DMS153 treated with DMSO at 0.1 percent for 48 hours (cell line): ENCODE measurements around the gene MUC5AC.
"Not testable (repeated sequence)": the region's sequence is repeated elsewhere in the genome, so short reads cannot be mapped to it uniquely, and the experiment has no call there.

Source experiments
- DNase-seq: peaks from one replicate; lab custom pipeline; 2025; ENCODE audit not compliant: unreplicated experiment; lab: John Stamatoyannopoulos, UW

The MUC5AC gene

DNA sequence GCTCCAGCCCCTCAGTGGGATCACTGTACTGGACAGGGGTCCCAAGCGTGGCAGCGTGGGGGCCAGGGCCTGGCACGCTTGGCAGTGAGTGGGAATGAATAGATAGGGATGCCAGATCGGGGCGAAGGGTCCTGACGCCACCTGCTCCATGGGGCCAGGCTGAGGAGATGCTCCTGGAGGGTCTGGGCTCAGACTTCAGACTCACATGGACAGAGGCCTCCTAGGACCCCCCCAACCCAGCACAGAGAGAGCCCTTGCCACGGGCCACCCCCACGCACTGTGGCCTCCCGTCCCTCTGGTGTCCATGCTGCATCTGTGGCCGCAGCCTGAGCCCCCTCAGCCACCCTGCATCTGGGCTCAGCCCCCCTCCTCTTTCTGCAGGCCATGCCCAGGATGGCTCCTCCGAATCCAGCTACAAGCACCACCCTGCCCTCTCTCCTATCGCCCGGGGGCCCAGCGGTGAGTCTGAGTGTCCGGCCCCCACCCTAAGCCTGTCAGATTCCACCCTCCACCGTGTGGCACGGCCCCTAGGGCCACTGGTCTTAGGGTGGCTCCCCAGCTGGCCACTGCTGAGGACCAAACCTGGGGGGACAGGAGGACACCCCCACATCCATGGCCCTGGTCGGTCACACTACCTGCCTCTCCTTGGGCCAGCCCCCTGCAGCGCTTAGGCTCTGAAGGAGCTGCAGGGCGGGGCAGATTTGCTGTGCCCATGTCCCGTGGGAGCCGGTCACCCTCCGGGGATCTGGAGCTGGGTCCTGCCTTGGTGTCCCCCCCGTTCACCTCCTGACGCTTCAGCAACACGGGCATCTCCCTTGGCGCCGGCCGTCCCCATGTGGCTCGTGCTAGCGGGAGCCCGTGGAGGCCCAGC lies 2.7 kb downstream of the MUC5AC start:
- DNase-seq: no peak

DNA sequence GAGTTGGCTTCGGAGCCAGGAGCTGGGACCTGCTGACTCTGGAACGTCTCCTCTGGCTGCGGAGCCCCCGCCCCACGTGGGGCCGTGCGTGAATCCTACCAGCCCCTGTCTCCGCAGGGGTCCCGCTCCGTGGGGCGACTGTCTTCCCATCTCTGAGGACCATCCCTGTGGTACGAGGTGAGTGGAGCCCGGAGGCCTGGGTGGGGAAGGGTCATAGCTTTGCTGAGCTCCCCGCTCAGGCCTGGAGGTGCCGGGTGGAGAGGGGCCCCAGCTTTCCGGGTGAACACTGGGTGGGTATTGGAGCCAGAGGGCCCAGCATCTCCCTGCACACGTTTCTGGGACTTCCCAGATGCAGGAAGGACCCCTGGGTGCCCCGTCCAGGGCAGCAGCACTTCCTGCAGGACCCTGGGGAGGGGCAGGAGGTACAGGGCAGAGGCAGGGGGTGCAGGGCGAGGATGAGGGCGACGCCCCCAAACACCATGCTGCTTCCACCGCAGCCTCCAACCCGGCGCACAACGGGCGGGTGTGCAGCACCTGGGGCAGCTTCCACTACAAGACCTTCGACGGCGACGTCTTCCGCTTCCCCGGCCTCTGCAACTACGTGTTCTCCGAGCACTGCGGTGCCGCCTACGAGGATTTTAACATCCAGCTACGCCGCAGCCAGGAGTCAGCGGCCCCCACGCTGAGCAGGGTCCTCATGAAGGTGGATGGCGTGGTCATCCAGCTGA lies 3.8 kb downstream of the MUC5AC start:
- no peak for DNase-seq

DNA sequence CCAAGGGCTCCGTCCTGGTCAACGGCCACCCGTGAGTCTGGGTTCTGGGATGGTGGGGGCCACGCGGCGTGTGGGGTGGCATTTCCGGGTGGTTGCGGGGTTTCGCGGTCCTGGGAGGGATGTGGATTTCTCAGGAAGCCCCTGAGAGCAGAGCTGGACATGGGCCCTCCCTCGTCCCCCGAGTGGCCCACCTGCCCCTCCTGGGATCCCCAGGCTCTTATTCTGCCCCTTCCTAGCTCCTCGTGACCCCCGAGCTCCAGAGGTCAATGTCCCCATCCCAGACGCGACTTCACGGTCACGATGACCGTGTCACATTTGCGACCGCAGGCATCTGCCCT lies 4.4 kb downstream of the MUC5AC start:
- DNase-seq: no peak

DNA sequence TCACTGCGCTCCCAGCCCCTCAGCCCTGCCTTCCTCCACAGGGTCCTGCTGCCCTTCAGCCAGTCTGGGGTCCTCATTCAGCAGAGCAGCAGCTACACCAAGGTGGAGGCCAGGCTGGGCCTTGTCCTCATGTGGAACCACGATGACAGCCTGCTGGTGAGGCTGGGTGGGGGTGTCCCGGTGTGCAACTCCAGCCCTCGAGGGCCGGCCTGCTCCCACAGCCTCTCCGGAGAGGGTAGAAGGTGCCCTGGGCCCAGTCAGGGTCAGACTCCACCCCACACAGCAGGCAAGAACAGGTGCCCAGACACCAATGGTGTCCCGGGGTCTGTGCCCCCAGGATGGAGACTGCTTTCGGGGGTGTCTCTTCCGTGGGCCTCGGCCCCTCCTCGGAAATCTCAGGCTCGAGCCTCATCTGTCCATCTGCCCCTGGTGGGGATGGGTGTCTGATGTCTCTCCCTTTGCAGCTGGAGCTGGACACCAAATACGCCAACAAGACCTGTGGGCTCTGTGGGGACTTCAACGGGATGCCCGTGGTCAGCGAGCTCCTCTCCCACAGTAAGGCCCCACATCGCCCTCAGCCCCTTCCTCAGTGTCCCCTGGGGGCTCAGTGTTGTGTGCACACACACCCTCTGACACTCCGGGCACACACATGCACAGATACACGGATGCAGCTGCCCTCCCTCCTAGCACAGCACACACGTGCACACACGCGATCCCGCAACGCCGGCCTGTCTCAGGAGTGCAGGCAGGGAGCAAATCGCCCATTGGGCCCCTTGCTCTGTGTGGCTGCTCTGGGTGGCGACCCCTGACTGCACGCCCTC lies 4.9 kb downstream of the MUC5AC start:
- no peak for DNase-seq

DNA sequence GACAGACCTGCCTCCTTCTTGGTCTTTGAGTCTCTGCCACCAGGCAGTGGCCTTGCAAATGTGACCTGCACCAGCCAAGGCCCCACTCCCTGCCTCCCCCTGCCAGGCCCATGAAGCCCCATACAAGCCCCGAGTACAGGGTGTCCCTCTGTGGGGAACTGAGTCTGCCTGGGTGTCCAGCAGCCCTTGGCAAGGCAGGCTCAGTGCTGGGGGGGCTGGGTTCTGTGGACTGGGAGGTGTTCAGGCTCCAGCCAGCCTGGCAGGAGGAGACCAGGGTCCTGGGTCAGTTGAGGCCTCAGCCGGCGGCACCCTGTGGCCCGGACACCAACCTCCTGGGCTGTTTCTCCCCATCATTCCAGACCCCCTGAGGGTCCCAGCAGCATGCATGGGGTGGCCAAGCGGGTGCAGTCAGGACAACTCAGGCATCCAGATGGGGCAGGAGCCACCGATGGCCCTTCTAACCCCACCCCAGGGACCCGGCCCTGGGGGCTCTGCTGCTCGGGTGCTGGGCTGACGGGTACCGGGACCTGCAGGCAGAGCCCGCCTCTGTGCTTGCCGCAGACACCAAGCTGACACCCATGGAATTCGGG lies 5.7 kb downstream of the MUC5AC start:
- no peak for DNase-seq

DNA sequence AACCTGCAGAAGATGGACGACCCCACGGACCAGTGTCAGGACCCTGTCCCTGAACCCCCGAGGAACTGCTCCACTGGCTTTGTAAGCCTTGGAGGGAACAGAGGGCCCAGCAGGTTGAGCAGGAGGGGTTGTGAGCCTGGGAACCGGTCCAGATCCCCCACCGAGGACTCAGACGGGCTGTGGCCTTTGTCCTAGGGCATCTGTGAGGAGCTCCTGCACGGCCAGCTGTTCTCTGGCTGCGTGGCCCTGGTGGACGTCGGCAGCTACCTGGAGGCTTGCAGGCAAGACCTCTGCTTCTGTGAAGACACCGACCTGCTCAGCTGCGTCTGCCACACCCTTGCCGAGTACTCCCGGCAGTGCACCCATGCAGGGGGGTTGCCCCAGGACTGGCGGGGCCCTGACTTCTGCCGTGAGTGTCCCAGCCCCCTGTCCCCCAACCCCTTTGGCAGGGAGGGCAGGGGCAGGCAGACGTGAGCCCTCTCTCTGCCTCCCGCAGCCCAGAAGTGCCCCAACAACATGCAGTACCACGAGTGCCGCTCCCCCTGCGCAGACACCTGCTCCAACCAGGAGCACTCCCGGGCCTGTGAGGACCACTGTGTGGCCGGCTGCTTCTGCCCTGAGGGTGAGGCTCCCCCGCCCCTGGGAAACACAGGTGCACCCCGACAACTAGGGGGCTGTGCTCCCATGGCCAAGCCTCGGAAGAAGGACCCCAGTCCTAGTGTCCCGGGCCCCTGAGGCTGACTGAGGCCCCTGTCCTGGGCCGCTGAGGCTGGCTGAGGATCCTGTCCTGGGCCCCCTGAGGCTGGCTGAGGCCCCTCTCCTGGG lies 6.4 kb downstream of the MUC5AC start:
- DNase-seq: no peak

DNA sequence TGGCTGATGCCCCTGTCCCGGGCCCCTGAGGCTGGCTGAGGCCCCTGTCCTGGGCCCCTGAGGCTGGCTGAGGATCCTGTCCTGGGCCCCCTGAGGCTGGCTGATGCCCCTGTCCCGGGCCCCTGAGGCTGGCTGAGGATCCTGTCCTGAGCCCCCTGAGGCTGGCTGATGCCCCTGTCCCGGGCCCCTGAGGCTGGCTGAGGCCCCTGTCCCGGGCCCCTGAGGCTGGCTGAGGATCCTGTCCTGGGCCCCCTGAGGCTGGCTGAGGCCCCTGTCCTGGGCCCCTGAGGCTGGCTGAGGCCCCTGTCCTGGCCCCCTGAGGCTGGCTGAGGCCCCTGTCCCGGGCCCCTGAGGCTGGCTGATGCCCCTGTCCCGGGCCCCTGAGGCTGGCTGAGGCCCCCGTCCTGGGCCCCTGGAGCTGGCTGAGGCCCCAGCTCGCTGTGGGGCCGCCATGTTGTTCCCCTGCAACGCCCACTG lies 7.1 kb downstream of the MUC5AC start:
- DNase-seq: not testable (repeated sequence)

DNA sequence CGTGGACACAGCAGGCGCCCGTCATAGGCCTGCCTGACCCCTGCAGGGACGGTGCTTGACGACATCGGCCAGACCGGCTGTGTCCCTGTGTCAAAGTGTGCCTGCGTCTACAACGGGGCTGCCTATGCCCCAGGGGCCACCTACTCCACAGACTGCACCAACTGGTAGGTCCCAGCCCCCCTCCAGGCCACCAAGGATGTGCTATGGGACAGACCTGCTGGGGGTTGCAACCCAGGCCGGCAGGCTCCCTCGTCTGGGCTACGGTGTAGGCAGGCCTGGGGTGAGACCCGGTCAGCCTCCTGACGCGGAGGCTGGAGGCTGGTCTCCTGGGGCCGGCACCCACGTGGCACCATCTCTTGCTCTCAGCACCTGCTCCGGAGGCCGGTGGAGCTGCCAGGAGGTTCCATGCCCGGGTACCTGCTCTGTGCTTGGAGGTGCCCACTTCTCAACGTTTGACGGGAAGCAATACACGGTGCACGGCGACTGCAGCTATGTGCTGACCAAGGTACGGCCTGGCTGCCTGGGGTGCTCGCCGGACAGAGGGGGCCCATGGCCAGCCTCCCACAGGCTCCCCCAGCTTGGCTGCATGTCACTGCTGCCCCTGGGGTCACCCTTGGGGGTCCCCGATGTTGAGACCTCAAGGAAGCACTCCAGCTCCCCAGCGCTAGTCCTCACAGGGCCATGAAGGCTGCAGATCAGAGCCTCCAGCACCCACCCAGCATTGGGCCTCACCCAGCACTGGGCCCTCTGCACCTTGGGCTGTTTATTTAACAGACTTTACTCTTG lies 7.7 kb downstream of the MUC5AC start:
- no peak for DNase-seq

DNA sequence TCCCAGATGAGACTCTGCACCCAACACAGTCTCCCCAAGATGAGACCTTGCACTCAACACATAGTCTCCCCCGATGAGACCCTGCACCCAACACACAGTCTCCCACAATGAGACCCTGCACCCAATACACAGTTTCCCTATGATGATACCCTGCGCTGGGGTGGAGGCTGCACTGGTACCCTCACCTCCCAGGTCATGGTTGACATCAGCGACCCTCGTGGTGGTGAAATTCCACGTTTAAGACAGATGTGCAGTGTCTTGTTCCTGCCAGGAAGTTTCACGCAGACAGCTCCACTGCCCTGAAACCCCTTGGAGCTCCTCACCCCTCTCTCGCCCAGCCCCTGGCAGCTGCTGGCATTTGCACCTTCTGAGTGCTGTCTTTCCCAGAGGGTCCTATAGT lies 9.5 kb downstream of the MUC5AC start:
- no peak for DNase-seq

DNA sequence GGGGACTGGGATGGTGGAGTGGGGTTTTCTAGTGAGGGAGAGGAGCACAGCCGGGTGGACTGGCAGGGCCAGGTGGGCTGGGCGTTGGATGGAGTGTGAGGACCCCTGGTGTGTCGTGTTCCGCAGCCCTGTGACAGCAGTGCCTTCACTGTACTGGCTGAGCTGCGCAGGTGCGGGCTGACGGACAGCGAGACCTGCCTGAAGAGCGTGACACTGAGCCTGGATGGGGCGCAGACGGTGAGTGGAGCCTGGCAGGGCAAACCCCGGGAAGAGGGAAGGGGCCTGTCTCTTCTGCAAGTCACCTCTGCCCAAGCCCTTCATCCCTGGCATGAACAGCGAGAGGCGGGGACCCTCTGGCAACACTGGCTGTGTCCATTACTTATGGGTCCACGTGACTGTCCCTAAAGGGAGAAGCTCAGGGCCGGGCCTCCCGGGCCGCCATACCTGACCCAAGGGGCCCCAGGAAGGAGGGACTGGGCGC lies 10.0 kb downstream of the MUC5AC start:
- DNase-seq: no peak

DNA sequence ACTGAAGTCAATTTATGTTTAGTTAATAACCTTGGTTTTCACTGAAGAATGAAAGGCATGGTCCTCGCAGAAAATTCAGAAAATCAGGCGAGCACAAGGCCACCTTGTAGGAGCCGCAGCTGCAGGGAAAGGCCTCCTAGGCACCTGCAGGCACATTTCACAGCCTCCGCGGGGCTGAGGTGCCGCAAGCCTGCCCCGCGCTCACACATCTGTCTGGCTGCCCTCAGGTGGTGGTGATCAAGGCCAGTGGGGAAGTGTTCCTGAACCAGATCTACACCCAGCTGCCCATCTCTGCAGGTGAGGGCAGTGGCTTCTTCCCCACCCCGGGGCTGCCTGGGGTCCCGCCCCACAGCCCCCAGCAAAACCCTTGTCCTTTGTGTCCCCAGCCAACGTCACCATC lies 10.5 kb downstream of the MUC5AC start:
- DNase-seq: no peak

DNA sequence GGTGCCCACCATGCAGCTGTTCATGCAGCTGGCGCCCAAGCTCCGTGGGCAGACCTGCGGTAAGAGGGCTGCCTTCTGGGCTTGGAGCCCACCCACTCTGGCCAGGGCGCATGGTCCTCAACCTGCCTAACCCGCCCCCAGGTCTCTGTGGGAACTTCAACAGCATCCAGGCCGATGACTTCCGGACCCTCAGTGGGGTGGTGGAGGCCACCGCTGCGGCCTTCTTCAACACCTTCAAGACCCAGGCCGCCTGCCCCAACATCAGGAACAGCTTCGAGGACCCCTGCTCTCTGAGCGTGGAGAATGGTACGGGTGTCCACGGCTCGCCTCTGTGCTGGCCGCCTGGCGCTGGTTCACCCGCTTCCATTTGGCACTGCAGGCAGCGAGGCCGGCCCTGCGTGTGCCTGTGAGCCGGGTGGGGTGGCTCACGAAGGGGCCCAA lies 11.0 kb downstream of the MUC5AC start:
- DNase-seq: no peak

DNA sequence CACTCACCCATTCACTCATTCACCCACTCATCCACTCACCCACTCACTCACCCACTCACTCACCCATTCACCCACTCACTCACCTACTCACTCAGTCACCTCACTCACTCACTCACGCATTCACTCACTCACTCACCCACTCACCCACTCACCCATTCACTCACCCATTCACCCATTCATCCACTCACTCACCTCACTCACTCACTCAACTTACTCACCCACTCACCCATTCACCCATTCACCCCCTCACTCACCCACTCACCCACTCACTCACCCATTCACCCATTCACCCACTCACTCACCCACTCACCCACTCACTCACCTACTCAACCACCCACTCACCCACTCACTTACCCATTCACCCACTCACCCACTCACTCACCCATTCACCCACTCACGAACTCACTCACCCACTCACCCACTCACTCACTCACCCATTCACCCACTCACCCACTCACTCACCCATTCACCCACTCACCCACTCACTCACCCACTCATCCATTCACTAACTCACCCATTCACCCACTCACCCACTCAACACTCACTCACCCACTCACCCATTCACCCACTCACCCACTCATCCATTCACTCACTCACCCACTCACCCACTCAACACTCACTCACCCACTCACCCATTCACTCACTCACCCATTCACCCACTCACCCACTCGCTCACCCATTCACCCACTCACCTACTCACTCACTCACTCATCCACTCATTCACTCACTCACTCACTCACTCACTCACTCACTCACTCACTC lies 13.7 kb downstream of the MUC5AC start:
- DNase-seq: no peak

DNA sequence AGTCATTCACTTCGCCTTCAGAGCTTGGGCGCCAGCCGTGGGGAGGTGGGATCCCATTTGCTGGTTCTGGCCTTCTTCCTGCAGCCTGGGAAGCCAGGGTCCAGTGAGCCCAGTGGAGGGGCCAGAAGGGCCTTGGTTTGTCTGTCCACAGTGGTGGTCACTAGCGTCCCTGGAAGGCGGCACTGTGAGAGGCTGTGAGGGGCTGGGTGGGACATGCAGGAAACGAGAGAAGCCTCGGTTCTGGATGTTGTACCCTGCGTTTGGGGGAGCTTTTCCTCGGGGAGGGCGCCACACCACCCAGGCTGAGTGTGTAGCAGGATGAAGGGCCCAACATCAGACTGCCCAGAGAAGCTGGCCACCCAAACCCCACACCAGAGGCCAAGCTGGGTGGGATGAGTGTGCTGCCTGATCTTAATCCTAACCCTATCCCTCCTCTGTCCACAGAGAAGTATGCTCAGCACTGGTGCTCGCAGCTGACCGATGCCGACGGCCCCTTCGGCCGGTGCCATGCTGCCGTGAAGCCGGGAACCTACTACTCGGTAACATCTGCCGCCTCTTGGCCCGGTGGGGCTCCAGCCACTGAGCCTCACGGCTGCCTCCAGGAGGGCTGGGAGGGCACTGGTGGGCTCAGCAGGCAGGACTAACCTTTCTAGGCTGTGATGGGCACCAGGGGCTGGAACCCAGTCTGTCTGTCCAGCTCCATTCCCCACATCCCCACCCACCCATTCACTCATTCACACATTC lies 14.4 kb downstream of the MUC5AC start:
- no peak for DNase-seq

DNA sequence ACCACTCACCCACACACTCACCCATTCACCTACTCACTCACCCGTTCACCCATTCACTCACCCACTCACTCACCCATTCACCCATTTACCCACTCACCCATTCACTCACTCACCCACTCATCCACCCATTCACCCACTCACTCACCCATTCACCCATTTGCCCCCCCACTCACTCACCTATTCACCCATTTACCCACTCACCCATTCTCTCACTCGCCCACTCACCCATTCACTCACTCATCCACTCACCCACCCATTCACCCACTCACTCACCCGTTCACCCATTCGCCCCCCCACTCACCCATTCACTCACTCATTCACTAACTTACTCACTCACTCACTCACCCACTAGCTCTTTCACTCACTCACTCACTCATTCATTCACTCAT lies 15.0 kb downstream of the MUC5AC start:
- DNase-seq: no peak

DNA sequence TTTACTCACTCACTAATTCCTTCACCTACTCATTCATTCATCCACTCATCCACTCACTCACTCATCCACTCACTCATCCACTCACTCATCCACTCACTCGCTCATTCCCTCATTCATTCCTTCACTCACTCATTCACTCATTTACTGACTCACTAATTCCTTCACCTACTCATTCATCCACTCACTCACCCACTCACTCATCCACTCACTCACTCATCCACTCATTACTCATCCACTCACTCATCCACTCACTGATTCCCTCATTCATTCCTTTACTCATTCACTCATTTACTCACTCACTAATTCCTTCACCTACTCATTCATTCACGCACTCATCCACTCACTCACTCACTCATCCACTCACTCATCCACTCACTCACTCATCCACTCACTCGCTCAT lies 15.6 kb downstream of the MUC5AC start:
- DNase-seq: not testable (repeated sequence)

DNA sequence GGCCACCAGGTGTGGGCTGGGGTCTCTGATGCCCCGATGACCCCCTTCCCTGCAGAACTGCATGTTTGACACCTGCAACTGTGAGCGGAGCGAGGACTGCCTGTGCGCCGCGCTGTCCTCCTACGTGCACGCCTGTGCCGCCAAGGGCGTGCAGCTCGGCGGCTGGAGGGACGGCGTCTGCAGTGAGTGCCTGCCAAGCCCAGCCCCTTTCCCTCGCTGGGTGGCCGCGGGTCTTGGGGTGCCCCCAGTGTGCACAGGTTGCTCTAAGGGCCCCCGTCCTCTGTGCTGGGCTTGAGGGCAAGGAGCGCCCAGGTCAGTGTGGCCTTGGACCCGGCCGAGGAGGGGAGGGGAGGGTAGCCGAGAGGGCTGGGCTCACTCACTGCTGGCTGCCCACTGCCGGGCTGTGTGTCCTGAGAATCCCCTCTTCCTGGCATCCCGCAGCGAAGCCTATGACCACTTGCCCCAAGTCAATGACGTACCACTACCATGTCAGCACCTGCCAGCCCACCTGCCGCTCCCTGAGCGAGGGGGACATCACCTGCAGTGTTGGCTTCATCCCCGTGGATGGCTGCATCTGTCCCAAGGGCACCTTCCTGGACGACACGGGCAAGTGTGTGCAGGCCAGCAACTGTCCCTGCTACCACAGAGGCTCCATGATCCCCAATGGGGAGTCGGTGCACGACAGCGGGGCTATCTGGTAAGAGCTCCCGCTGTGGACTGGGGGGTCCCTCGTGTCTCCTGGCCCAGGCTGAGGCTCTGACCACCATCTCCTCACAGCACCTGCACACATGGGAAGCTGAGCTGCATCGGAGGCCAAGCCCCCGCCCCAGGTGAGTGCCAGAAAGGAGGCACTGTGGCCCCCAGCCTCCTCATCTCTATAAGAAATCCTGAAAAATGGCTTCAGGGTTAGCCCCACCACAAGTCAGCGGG lies 17.0 kb downstream of the MUC5AC start:
- DNase-seq: no peak
